Stimulated activated CD8-positive, alpha-beta memory T cell treated with anti-CD3 and anti-CD28 coated beads, Interleukin-12 subunit alpha, Interleukin-12 subunit beta, amount 100 ng/mL, for 24 hours (primary cell): ENCODE measurements around the gene EIF4EBP2.

Experiments
- DNase-seq: peaks from one replicate; pipeline ENCODE4 v3.0.0-alpha.2; 2020; ENCODE audit errors: extremely low read depth

The EIF4EBP2 gene

GRCh38 chr10:70404036-70404786 lies at the start of gene EIF4EBP2:
TSS of gene EIF4EBP2 (plus strand) at chr10:70404145. CDS start at chr10:70404402, 257 bp downstream.
- DNase-seq: peak; percentile 91

- DNase-seq: no peak
Observed at GRCh38 chr10:70354556-70354955, 49.4 kb upstream of the EIF4EBP2 start.

GRCh38 chr10:70355051-70356021 lies 48.6 kb upstream of the EIF4EBP2 start:
- no peak for DNase-seq

GRCh38 chr10:70357565-70357964 lies 46.4 kb upstream of the EIF4EBP2 start:
- DNase-seq: no peak

GRCh38 chr10:70358446-70358845 lies 45.5 kb upstream of the EIF4EBP2 start:
- DNase-seq: no peak

- no peak for DNase-seq
Observed at GRCh38 chr10:70359017-70359550, 44.9 kb upstream of the EIF4EBP2 start.

- DNase-seq: no peak
Observed at GRCh38 chr10:70360215-70360614, 43.7 kb upstream of the EIF4EBP2 start.

- no peak for DNase-seq
Observed at GRCh38 chr10:70362328-70362727, 41.6 kb upstream of the EIF4EBP2 start.

- DNase-seq: no peak
Observed at GRCh38 chr10:70363292-70363691, 40.7 kb upstream of the EIF4EBP2 start.

- peak; percentile 51 for DNase-seq
Observed at GRCh38 chr10:70363971-70364771, 39.8 kb upstream of the EIF4EBP2 start.

- no peak for DNase-seq
Observed at GRCh38 chr10:70364772-70365091, 39.2 kb upstream of the EIF4EBP2 start.

GRCh38 chr10:70367195-70367796 lies 36.6 kb upstream of the EIF4EBP2 start:
- DNase-seq: no peak

- DNase-seq: no peak
Observed at GRCh38 chr10:70368774-70369482, 35.0 kb upstream of the EIF4EBP2 start.

- no peak for DNase-seq
Observed at GRCh38 chr10:70369498-70370018, 34.4 kb upstream of the EIF4EBP2 start.

GRCh38 chr10:70370766-70371165 lies 33.2 kb upstream of the EIF4EBP2 start:
- no peak for DNase-seq

GRCh38 chr10:70371846-70372245 lies 32.1 kb upstream of the EIF4EBP2 start:
- no peak for DNase-seq

GRCh38 chr10:70374775-70375614 lies 28.9 kb upstream of the EIF4EBP2 start:
- no peak for DNase-seq

GRCh38 chr10:70376436-70377378 lies 27.2 kb upstream of the EIF4EBP2 start:
- DNase-seq: no peak
